GM18870 (cell line): ENCODE results near the gene PHF2.

Experiments
- ATAC-seq: cut with Tn5 transposase; IDR thresholded peaks from one replicate; pipeline ENCODE4 v1.9.1; 2021; ENCODE audit warnings: moderate library complexity; ENCODE audit not compliant: unreplicated experiment

PHF2 gene

GRCh38 chr9:93624431-93624834 is 48.0 kb downstream of the PHF2 start:
- no peak for ATAC-seq

- ATAC-seq, result no peak
Measured at GRCh38 chr9:93624977-93625376, 48.6 kb downstream of the PHF2 start.

- no peak for ATAC-seq
Measured at GRCh38 chr9:93629920-93630319, 53.5 kb downstream of the PHF2 start.

GRCh38 chr9:93630806-93631411 is 54.5 kb downstream of the PHF2 start:
- ATAC-seq, result no peak

GRCh38 chr9:93633492-93634221 is 57.3 kb downstream of the PHF2 start:
- no peak for ATAC-seq

GRCh38 chr9:93634311-93635185 is 58.2 kb downstream of the PHF2 start:
- no peak for ATAC-seq

- ATAC-seq, result no peak
Measured at GRCh38 chr9:93635186-93636107, 59.1 kb downstream of the PHF2 start.

GRCh38 chr9:93636172-93636661 is 59.8 kb downstream of the PHF2 start:
- ATAC-seq, result no peak

GRCh38 chr9:93636667-93637066 is 60.3 kb downstream of the PHF2 start:
- ATAC-seq, result no peak

- no peak for ATAC-seq
Measured at GRCh38 chr9:93637886-93638285, 61.5 kb downstream of the PHF2 start.

- ATAC-seq, result no peak
Measured at GRCh38 chr9:93640027-93640426, 63.6 kb downstream of the PHF2 start.

GRCh38 chr9:93642961-93643360 is 66.6 kb downstream of the PHF2 start:
- no peak for ATAC-seq

GRCh38 chr9:93644397-93645088 is 68.2 kb downstream of the PHF2 start:
- ATAC-seq, result no peak

- no peak for ATAC-seq
Measured at GRCh38 chr9:93645149-93645889, 68.9 kb downstream of the PHF2 start.

- no peak for ATAC-seq
Measured at GRCh38 chr9:93645921-93646639, 69.7 kb downstream of the PHF2 start.

- ATAC-seq, result no peak
Measured at GRCh38 chr9:93646640-93647178, 70.3 kb downstream of the PHF2 start.

GRCh38 chr9:93648181-93648580 is 71.8 kb downstream of the PHF2 start:
- ATAC-seq, result no peak

- no peak for ATAC-seq
Measured at GRCh38 chr9:93648836-93649235, 72.5 kb downstream of the PHF2 start.
